ENCODE data around the gene MYL5. TPM values are rescaled to one million over a fixed set of nuclear protein-coding genes. Genes with fewer than 3 reads are reported as not detected.

MYL5 gene
- total and polyA plus RNA-seq, 8 donors: 4.0 to 29.3 (median 5.7) TPM

DNA sequence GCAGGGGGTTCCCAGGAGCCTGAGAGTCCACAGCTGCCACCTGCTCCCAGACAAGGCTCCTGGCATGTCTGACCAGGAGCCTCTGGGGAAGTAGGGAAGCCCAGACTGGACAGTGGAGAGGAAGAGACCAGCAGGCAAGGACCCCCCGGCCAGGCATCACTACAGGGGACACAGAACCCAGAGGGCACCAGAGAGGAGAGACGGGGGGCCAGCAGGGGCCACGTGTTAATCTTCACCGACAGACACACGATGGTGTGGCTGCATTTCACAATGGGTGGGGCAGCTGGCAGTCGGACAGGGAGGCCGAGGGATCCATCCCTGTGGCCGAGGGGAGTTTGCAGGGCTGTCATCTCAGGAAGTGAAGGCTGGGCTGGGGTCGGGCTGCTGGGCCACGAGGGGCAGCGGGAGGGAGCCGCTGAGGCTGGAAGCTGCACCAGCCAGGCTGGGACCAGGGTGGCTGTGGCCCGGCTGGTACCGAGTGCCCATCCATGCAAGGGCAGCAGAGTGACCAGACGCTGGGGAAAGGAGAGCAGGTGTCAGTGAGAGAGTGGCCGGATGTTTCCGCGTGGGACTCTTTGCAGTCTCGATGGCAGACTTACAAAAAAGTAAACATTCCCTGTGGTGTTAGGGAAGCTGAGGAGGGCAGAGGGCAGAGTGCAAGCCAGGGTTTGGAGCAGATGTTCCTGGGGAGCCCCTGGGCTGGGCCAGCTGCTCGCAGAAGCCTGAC lies 44.3 kb upstream of the MYL5 start:
- no peak for FAIRE-seq
- no peak for ATAC-seq
- DNase-seq: no peak
- no peaks in the 10 kb centered on the region for H3K36me3 ChIP-seq
- 33 to 35% methylated on average over 20 of the region's 20 CpGs for WGBS, 2 donors
- H3K4me1 ChIP-seq: no peaks in the 10 kb centered on the region
- TF ChIP-seq, protein P1, sequence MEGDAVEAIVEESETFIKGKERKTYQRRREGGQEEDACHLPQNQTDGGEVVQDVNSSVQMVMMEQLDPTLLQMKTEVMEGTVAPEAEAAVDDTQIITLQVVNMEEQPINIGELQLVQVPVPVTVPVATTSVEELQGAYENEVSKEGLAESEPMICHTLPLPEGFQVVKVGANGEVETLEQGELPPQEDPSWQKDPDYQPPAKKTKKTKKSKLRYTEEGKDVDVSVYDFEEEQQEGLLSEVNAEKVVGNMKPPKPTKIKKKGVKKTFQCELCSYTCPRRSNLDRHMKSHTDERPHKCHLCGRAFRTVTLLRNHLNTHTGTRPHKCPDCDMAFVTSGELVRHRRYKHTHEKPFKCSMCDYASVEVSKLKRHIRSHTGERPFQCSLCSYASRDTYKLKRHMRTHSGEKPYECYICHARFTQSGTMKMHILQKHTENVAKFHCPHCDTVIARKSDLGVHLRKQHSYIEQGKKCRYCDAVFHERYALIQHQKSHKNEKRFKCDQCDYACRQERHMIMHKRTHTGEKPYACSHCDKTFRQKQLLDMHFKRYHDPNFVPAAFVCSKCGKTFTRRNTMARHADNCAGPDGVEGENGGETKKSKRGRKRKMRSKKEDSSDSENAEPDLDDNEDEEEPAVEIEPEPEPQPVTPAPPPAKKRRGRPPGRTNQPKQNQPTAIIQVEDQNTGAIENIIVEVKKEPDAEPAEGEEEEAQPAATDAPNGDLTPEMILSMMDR (IDR thresholded peaks at IDR 0.05): no peak
- no peak overlapping the region for H3K27ac ChIP-seq
- no peaks in the 10 kb centered on the region for H3K9me3 ChIP-seq
- intact Hi-C loops (cut with DNase I): no loop called here
- H3K4me3 ChIP-seq: no peak overlapping the region
- no peaks in the 10 kb centered on the region for H3K27me3 ChIP-seq

DNA sequence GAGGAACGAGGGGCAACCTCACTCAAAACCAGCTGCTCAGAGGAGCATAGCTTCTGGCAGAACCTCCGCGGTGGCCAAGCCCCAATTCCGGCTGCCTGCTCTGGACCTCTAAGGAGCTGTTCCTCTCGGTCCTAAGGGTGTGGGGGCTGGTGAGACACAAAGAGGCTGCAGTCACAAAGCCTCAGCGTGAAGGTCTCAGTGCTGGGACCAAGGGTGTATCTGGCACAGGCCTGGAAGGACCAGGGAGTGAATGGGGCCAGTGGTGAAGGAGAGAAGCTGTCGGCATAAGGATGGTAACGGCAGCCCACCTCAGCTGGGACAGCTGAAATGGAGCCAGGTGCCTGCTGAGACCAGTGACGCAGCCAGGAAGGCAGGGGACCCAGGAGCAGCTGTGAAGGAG lies 43.7 kb upstream of the MYL5 start:
- no peak for DNase-seq
- intact Hi-C loops (cut with DNase I): no loop called here
- FAIRE-seq: no peak
- Histone ChIP-seq H3K9me3 (no peaks in the 10 kb centered on the region), H3K4me1 (no peaks in the 10 kb centered on the region), H3K27me3 (no peaks in the 10 kb centered on the region), H3K36me3 (no peaks in the 10 kb centered on the region), H3K4me3 (no peak overlapping the region), H3K27ac (no peak overlapping the region)
- TF ChIP-seq, protein P1 (IDR thresholded peaks at IDR 0.05): no peak
- no peak for ATAC-seq
- 53 to 67% methylated on average over 9 of the region's 9 CpGs for WGBS, 2 donors

DNA sequence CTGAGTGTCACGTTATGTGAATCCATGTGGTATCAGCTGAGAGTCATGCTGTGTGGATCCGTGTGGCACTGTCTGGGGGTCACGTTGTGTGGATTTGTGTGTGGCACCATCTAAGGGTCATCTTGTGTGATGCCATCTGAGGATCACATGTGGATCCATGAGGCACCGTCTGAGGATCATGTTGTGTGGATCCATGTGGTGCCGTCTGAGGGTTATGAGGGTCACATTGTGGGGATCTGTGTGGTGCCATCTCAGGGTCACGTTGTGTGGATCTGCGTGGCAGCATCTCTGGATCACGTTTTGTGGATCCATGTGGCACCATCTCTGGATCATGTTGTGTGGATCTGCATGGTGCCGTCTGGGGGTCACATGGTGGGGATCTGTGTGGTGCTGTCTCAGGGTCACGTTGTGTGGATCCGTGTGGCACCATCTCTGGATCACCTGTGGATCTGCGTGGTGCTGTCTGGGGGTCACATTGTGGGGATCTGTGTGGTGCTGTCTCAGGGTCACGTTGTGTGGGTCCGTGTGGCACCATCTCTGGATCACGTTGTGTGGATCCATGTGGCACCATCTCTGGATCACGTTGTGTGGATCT lies 42.0 kb upstream of the MYL5 start:
- Histone ChIP-seq H3K27me3 (no peaks in the 10 kb centered on the region), H3K36me3 (no peaks in the 10 kb centered on the region), H3K4me1 (no peaks in the 10 kb centered on the region), H3K4me3 (no peak overlapping the region), H3K27ac (no peak overlapping the region), H3K9me3 (no peaks in the 10 kb centered on the region)
- ATAC-seq (no peak), FAIRE-seq (no peak), DNase-seq (no peak)
- TF ChIP-seq, protein P1 (IDR thresholded peaks at IDR 0.05): no peak
- 70 to 81% methylated on average over 16 of the region's 16 CpGs for WGBS, 2 donors
- intact Hi-C loops (cut with DNase I): no loop called here

DNA sequence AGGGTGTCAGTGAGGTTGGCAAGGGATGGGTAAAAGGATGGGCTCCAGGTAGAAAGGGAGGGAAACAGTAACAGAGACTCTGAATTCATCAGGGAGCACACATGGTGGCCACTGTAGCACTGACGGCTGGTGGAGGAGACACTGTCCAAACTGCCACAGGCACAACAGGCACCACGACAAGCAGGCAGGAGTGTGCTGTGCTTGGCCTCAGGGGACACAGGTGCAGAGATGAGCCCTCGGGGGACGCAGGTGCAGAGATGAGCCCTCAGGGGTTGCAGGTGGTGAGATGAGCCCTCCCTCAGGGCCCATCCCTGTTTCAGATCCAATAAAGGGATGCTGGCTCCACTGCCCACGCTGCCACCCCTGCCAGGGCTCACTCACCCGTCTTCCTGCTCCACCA lies 41.4 kb upstream of the MYL5 start:
- 63 to 82% methylated on average over 6 of the region's 6 CpGs for WGBS, 2 donors
- DNase-seq: no peak
- Histone ChIP-seq H3K4me3 (no peak overlapping the region), H3K27me3 (no peaks in the 10 kb centered on the region), H3K27ac (no peak overlapping the region), H3K9me3 (no peaks in the 10 kb centered on the region), H3K36me3 (no peaks in the 10 kb centered on the region), H3K4me1 (no peaks in the 10 kb centered on the region)
- TF ChIP-seq, protein P1 (IDR thresholded peaks at IDR 0.05): no peak
- ATAC-seq: no peak
- FAIRE-seq: no peak
- intact Hi-C loops (cut with DNase I): no loop called here

DNA sequence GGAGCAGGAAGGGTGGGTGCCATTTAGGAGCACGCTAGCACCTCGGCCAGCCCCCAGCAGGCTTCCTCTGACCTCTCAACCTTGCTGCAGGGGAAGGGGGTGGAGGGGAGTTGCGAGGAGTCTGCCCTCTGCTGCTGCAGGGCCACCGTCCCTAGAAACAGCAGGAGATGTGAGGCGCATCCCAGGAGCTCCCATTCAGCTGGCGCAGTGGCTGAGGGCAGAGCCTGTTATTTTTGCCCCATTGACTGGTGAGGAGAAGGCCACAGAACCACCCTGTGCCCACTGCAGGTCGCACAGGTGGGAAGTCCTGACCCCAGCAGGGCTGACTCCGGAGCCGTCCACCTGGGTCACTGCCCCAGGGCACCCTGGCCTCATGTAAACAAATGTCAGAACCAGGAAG lies 40.9 kb upstream of the MYL5 start:
- Histone ChIP-seq H3K4me1 (no peaks in the 10 kb centered on the region), H3K36me3 (no peaks in the 10 kb centered on the region), H3K27ac (no peak overlapping the region), H3K9me3 (no peaks in the 10 kb centered on the region), H3K27me3 (no peaks in the 10 kb centered on the region), H3K4me3 (no peak overlapping the region)
- 42 to 45% methylated on average over 9 of the region's 9 CpGs for WGBS, 2 donors
- DNase-seq (no peak), FAIRE-seq (no peak), ATAC-seq (no peak)
- TF ChIP-seq, protein P1 (IDR thresholded peaks at IDR 0.05): no peak
- intact Hi-C loops (cut with DNase I): no loop called here
